Esophagus muscularis mucosa (tissue), 4 donors: Measurements from ENCODE around the gene MDK. TPM values are rescaled to one million over a fixed set of nuclear protein-coding genes. Genes with fewer than 3 reads are reported as not detected.

Experiments
- DNase-seq: peaks from one replicate; pipeline ENCODE4 v3.0.0-alpha.2; 2017; ENCODE audit errors: extremely low spot score
- H3K27ac ChIP-seq, 4 donors: fragments of 200-600 bp; sonication (generic); replicated peaks in 1 of 4; 1 replicate in 3 of 4; 2 replicates in 1 of 4; pipeline ENCODE4 v1.5.1; 2016 to 2019; ENCODE audit warnings: mild to moderate bottlenecking in 1 of 4
- H3K27me3 ChIP-seq, 4 donors: fragments of 200-600 bp; sonication (generic); one replicate each; pipeline versions ENCODE4 v1.5.1 to v1.6.0; 2016 to 2019
- H3K36me3 ChIP-seq, 4 donors: fragments of 200-600 bp; sonication (generic); one replicate each; pipeline ENCODE4 v1.5.1; 2016 to 2019
- H3K4me1 ChIP-seq, 4 donors: fragments of 200-600 bp; sonication (generic); one replicate each; pipeline ENCODE4 v1.5.1; 2016 to 2019
- H3K4me3 ChIP-seq, 4 donors: fragments of 200-600 bp; sonication (generic); 1 replicate in 2 of 4; 2 replicates in 2 of 4; pipeline ENCODE4 v1.5.1; 2016 to 2019; ENCODE audit warnings: mild to moderate bottlenecking in 4 of 4, moderate library complexity in 1 of 4
- H3K9me3 ChIP-seq, 4 donors: fragments of 200-600 bp; sonication (generic); 1 replicate in 3 of 4; 2 replicates in 1 of 4; pipeline ENCODE4 v1.5.1; 2016 to 2019
- EP300 ChIP-seq: sonication (generic); formaldehyde crosslinking; IDR thresholded peaks from one replicate; pipeline ENCODE4 v1.6.1; 2017; ENCODE audit warnings: antibody characterized with exemption
- POLR2A ChIP-seq: fragments of 450-650 bp; IDR thresholded peaks from one replicate; pipeline ENCODE4 v1.6.1; 2017; ENCODE audit warnings: antibody characterized with exemption, moderate library complexity, mild to moderate bottlenecking, low read depth
- POLR2AphosphoS5 ChIP-seq, 2 donors: sonication (generic); formaldehyde crosslinking; IDR thresholded peaks; one replicate each; pipeline ENCODE4 v1.6.1; 2017; ENCODE audit warnings: antibody characterized with exemption in 2 of 2
- WGBS: methylation state at CpG from one replicate; pipeline ENCODE4 v1.1.5; 2018; 5-methylcytosine and 5-hydroxymethylcytosine counted together
- intact Hi-C: fragments of 100-400 bp; cut with DNase I; formaldehyde crosslinking; loops from one replicate; pipeline ENCODE4 v1.15.1; 2023
- total RNA-seq, 4 donors: library from RNA; depleted of rRNA; stranded (reverse); fragments of >200 nt; gene quantifications; one replicate each; pipeline versions ENCODE4 v1.1.0 to v1.2.1, GENCODE V29; 2016
- TF ChIP-seq, protein P1 (sequence below), 3 experiments: fragments of 200-600 bp in 2 of 3; fragments of 450-650 bp in 1 of 3; sonication (generic) in 2 of 3; IDR thresholded peaks; one replicate each; pipeline ENCODE4 v1.5.1; 2017 to 2019; ENCODE audit warnings: antibody characterized with exemption in 3 of 3, mild to moderate bottlenecking in 2 of 3, moderate library complexity in 1 of 3

MDK gene
- total RNA-seq, 4 donors from 2014 or later = 1.2 to 12.8 (median 11.8) TPM

DNA sequence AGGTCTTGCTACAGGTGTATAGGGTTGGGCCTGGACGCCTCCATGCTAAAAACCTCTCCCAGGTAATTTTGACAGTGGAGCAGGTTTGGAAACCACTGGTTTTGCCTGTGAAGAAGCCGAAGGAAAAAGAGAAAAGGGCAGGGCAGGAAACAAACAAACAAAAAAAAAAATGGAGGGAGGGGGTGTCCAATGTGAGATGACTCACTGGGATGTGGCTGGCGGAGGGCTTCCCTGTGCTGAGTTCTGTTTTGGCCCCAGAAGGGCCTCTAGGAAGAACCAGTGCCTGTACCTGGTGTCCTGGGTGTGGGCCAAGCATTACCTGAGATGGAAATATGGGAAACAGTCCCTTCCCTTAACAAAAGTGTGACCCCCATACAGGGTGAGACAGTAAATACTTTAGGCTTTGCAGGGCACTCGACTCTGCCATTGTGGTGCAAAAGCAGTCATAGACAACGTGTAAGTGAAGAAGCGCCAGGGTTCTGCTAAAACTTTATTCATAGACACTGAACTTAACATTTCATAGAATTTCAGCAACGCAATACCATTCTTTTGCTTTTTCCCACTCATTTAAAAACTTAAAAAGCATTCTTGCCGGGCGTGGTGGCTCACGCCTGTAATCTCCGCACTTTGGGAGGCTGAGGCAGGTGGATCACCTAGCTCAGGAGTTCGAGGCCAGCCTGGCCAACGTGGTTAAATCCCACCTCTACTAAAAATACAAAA lies 43.7 kb upstream of the MDK start:
- H3K27ac ChIP-seq = peak overlapping the region in 2 of 4 donors; percentile 84 to 85
- whole genome bisulfite sequencing = 91% methylated on average over 13 of the region's 13 CpGs
- intact Hi-C loops = no loop called here
- H3K4me1 ChIP-seq = peaks cover 39 to 54% (median 46%) of the 10 kb centered on the region in 4 donors
- no peak for TF ChIP-seq EP300
- no peak for TF ChIP-seq POLR2A
- no peak for TF ChIP-seq POLR2AphosphoS5 (IDR thresholded peaks at IDR 0.05)
- TF ChIP-seq, protein P1, sequence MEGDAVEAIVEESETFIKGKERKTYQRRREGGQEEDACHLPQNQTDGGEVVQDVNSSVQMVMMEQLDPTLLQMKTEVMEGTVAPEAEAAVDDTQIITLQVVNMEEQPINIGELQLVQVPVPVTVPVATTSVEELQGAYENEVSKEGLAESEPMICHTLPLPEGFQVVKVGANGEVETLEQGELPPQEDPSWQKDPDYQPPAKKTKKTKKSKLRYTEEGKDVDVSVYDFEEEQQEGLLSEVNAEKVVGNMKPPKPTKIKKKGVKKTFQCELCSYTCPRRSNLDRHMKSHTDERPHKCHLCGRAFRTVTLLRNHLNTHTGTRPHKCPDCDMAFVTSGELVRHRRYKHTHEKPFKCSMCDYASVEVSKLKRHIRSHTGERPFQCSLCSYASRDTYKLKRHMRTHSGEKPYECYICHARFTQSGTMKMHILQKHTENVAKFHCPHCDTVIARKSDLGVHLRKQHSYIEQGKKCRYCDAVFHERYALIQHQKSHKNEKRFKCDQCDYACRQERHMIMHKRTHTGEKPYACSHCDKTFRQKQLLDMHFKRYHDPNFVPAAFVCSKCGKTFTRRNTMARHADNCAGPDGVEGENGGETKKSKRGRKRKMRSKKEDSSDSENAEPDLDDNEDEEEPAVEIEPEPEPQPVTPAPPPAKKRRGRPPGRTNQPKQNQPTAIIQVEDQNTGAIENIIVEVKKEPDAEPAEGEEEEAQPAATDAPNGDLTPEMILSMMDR (IDR thresholded peaks at IDR 0.05) = no peak
- peaks cover 5 to 19% (median 8%) of the 10 kb centered on the region in 4 donors for H3K27me3 ChIP-seq
- no peaks in the 10 kb centered on the region for H3K9me3 ChIP-seq
- no peaks in the 10 kb centered on the region for H3K36me3 ChIP-seq
- no peak overlapping the region for H3K4me3 ChIP-seq
- no peak for DNase-seq

DNA sequence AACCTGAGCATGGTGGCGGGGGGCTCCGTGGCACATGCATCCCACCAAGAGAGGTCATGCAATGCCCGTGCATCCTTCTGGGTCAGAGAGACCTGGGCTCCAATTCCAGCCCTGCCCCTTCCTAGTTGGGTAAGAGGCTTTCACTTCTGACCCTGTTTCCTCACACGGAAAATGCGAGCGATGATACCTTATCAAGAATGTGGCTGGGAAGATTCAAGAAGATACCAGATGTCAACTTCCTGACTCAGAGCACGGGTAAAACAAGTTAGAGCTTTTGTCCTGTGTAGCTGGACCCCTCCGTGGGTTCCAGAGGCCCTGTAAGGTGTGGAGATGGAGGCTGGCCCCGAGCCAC lies 42.9 kb upstream of the MDK start:
- TF ChIP-seq, protein P1 (IDR thresholded peaks at IDR 0.05) = no peak
- TF ChIP-seq POLR2A = no peak
- no peak for TF ChIP-seq POLR2AphosphoS5 (IDR thresholded peaks at IDR 0.05)
- no peak for TF ChIP-seq EP300
- peaks cover 32 to 50% (median 44%) of the 10 kb centered on the region in 4 donors for H3K4me1 ChIP-seq
- H3K9me3 ChIP-seq = no peaks in the 10 kb centered on the region
- 28% methylated on average over 9 of the region's 9 CpGs for WGBS
- peak overlapping the region; percentile 75 to 85 (median 82) for H3K27ac ChIP-seq
- peaks cover 0 to 11% (median under 1%) of the 10 kb centered on the region in 4 donors for H3K27me3 ChIP-seq
- intact Hi-C loops = no loop called here
- no peaks in the 10 kb centered on the region for H3K36me3 ChIP-seq
- peak overlapping the region; percentile 39 to 55 (median 45) for H3K4me3 ChIP-seq
- DNase-seq = no peak

DNA sequence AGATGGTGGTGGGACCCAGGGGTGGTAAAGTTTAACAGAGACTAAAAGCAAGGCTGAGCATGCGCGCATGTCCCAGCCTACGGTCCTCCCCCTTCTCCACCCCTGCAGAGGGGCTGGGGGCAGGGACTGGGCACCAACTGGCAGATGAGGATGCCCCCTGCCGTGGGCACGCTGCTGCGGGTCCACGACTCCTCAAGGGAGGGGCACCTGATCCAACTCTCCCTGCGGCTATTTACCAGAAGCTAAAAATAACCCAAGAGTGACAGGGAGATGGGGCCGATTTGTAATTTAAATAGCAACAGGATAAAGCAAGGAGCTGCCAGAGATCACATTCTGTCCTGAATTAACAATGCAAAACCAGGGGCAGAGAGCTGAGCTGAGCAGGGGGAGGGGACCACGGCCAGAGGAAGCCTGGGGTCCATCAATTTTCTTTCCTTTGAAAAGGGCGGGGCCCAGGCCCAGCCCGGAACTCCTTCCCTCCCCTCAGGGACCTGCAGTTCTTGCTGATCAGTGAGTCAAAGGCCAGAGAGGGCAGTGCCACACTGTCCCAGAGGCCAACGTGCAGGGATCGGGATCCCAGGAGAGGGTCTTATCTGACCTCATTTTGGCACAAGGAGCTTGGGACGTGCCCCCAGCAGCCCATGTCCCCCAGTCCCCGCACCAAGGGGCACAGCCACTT lies 42.3 kb upstream of the MDK start:
- H3K27me3 ChIP-seq = peaks cover 0 to 6% (median 0%) of the 10 kb centered on the region in 4 donors
- DNase-seq = no peak
- TF ChIP-seq POLR2A (no peak), POLR2AphosphoS5 (IDR thresholded peaks at IDR 0.05) (peak; percentile 24 to 25)
- peak overlapping the region; percentile 39 to 55 (median 45) for H3K4me3 ChIP-seq
- 14% methylated on average over 15 of the region's 16 CpGs for WGBS
- intact Hi-C loops = no loop called here
- H3K27ac ChIP-seq = peak overlapping the region; percentile 75 to 85 (median 82)
- peaks cover 31 to 47% (median 42%) of the 10 kb centered on the region in 4 donors for H3K4me1 ChIP-seq
- no peaks in the 10 kb centered on the region for H3K9me3 ChIP-seq
- H3K36me3 ChIP-seq = no peaks in the 10 kb centered on the region

DNA sequence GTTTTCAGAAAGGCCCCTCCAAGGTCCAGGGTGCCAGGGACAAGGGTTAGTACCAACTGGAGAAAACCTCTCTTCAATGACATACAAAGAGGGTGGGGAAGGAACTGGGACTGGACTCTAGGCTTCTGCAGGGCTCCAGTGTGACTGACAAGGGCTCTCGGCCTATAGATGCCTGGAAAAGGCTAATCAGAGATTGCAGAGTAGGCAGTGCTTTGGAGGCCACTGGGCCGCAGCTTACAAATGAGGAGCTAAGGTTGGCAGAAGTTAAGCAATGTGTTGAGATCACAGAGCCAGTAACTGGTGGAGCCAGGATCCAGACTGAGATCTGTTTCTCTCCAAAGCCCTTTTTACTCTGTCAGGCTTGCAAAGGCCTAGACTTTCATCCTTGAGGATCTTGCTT lies 41.7 kb upstream of the MDK start:
- peaks cover 31 to 50% (median 42%) of the 10 kb centered on the region in 4 donors for H3K4me1 ChIP-seq
- 78% methylated on average over 2 of the region's 2 CpGs for WGBS

More for the DNA sequence above, 41.7 kb upstream of the MDK start:
- Histone ChIP-seq H3K4me3 (no peak overlapping the region), H3K27ac (peak overlapping the region; percentile 75 to 85 (median 82)), H3K36me3 (no peaks in the 10 kb centered on the region), H3K27me3 (no peaks in the 10 kb centered on the region), H3K9me3 (no peaks in the 10 kb centered on the region)
- DNase-seq = no peak
- intact Hi-C loops = no loop called here
- TF ChIP-seq POLR2AphosphoS5 (IDR thresholded peaks at IDR 0.05) (no peak), EP300 (no peak), POLR2A (no peak)
- TF ChIP-seq, protein P1 (IDR thresholded peaks at IDR 0.05) = no peak
